Endothelial cell of umbilical vein (primary cell): ENCODE data around the gene MATR3. TPM values are rescaled to one million over a fixed set of nuclear protein-coding genes. Genes with fewer than 3 reads are reported as not detected.

ENCODE experiments used
- BruUV-seq: library from RNA; stranded (reverse); fragments of 400-500 nt; replicated peaks from 2 replicates; lab custom pipeline; 2021; lab: Mats Ljungman, UMichigan
- CTCF ChIA-PET: fragments of 300-600, 350-600 bp; sonication (Branson Sonifier 250); formaldehyde crosslinking; loops from one replicate; lab custom pipeline; 2021; ENCODE audit warnings: antibody characterized with exemption, inconsistent platforms; lab: Charles Lee
- POLR2A ChIA-PET: fragments of 300-600, 350-600 bp; sonication (Branson Sonifier 250); formaldehyde crosslinking; loops from one replicate; lab custom pipeline; 2021; ENCODE audit warnings: antibody characterized with exemption, inconsistent platforms; lab: Charles Lee
- DNase-seq: peaks from one replicate; pipeline ENCODE4 v3.0.0-alpha.2; 2011; ENCODE audit warnings: low read depth, low spot score
- FAIRE-seq: peaks from 2 replicates; lab custom pipeline; 2011; peaks lifted over from hg19 to GRCh38; lab: Jason Lieb, UNC
- H2AFZ ChIP-seq: 2 replicates; pipeline ENCODE4 v1.6.0; 2012; ENCODE audit warnings: low read depth, low read length, control low read depth, inconsistent platforms
- H3K27ac ChIP-seq: 2 replicates; pipeline ENCODE4 v1.5.1; 2011; ENCODE audit warnings: low read depth, mild to moderate bottlenecking, control low read depth, low read length, moderate library complexity; ENCODE audit not compliant: insufficient read depth
- H3K27me3 ChIP-seq, 2 experiments: 2 replicates each; pipeline versions ENCODE4 v1.6.0 to v1.6.1; 2011; ENCODE audit warnings: low read length in 2 of 2, mixed read lengths in 1 of 2; ENCODE audit not compliant: control insufficient read depth in 2 of 2, insufficient read depth in 2 of 2
- H3K36me3 ChIP-seq, 2 experiments: 2 replicates in 1 of 2; 3 replicates in 1 of 2; pipeline ENCODE4 v1.5.1; 2011; ENCODE audit warnings: low read length in 2 of 2, mild to moderate bottlenecking in 1 of 2, moderate library complexity in 1 of 2; ENCODE audit not compliant: control insufficient read depth in 2 of 2, insufficient read depth in 2 of 2; ENCODE audit errors: extremely low read depth in 1 of 2
- H3K4me1 ChIP-seq: 3 replicates; pipeline ENCODE4 v1.5.1; 2011; ENCODE audit warnings: mild to moderate bottlenecking, low read length; ENCODE audit not compliant: control insufficient read depth, insufficient read depth; ENCODE audit errors: extremely low read depth
- H3K4me2 ChIP-seq: 2 replicates; pipeline ENCODE4 v1.6.1; 2011; ENCODE audit warnings: low read length, control low read depth, mixed read lengths; ENCODE audit not compliant: insufficient read depth
- H3K4me3 ChIP-seq, 3 experiments: fragments of 200-600 bp in 1 of 3; sonication (generic), shearing (Covaris generic) in 1 of 3; replicated peaks in 1 of 3; 2 replicates each; pipeline ENCODE4 v1.5.1; 2011 to 2016; ENCODE audit warnings: control low read depth in 3 of 3, low read length in 3 of 3, mild to moderate bottlenecking in 2 of 3, inconsistent platforms in 1 of 3, low read depth in 1 of 3, moderate library complexity in 1 of 3; ENCODE audit not compliant: insufficient read depth in 1 of 3
- H3K79me2 ChIP-seq: 2 replicates; pipeline ENCODE4 v1.6.0; 2012; ENCODE audit warnings: low read length, inconsistent platforms; ENCODE audit not compliant: control insufficient read depth, insufficient read depth
- H3K9ac ChIP-seq: replicated peaks from 2 replicates; pipeline ENCODE3; 2011; ENCODE audit warnings: low read length, control low read depth; ENCODE audit not compliant: insufficient read depth; ENCODE audit errors: extremely low read depth
- H3K9me1 ChIP-seq: replicated peaks from 3 replicates; pipeline ENCODE4 v1.6.0; 2011; ENCODE audit warnings: mild to moderate bottlenecking, low read length; ENCODE audit not compliant: control insufficient read depth, insufficient read depth; ENCODE audit errors: extremely low read depth
- H3K9me3 ChIP-seq: replicated peaks from 2 replicates; pipeline ENCODE4 v1.5.1; 2012; ENCODE audit warnings: low read length, inconsistent platforms; ENCODE audit not compliant: control insufficient read depth, insufficient read depth
- H4K20me1 ChIP-seq: replicated peaks from 2 replicates; pipeline ENCODE3; 2011; ENCODE audit warnings: mild to moderate bottlenecking, low read length; ENCODE audit not compliant: control insufficient read depth, insufficient read depth; ENCODE audit errors: extremely low read depth
- EZH2 ChIP-seq: IDR thresholded peaks from 2 replicates; pipeline ENCODE4 v1.6.1; 2012; ENCODE audit warnings: borderline replicate concordance, low read depth, mild to moderate bottlenecking, moderate library complexity, low read length, inconsistent platforms; ENCODE audit not compliant: severe bottlenecking
- GATA2 ChIP-seq: IDR thresholded peaks from 2 replicates; pipeline ENCODE4 v1.7.0; 2011; ENCODE audit warnings: low read depth, mild to moderate bottlenecking, moderate library complexity, mixed read lengths, low read length; ENCODE audit not compliant: insufficient read length, insufficient read depth
- JUN ChIP-seq: IDR thresholded peaks from 2 replicates; pipeline ENCODE4 v1.6.1; 2011; ENCODE audit warnings: borderline replicate concordance, low read depth; ENCODE audit not compliant: insufficient read length, insufficient read depth
- POLR2A ChIP-seq: IDR thresholded peaks from 2 replicates; pipeline ENCODE4 v1.6.1; 2012; ENCODE audit warnings: low read depth, mild to moderate bottlenecking, control low read depth, low read length
- POLR2AphosphoS5 ChIP-seq: IDR thresholded peaks from 2 replicates; pipeline ENCODE4 v1.6.1; 2012; ENCODE audit warnings: low read depth, mild to moderate bottlenecking, control low read depth, low read length, moderate library complexity; ENCODE audit not compliant: insufficient read depth
- dilution Hi-C: fragments of 300-500 bp; cut with MboI; formaldehyde crosslinking; loops from one replicate; pipeline ENCODE4 v1.15.0; 2019; ENCODE audit warnings: low sequenced_read_pairs; ENCODE audit not compliant: extremely low pct_ligation_motif_present
- intact Hi-C: fragments of 100-400 bp; cut with micrococcal nuclease; formaldehyde crosslinking; loops from one replicate; pipeline ENCODE4 v1.10.0; 2022
- polyA plus RNA-seq, 4 experiments: library from polyadenylated mRNA; depleted of rRNA in 3 of 4; stranded (reverse) in 3 of 4; unstranded in 1 of 4; fragments of >200 nt; gene quantifications; 2 replicates each; pipeline versions ENCODE4 v1.2.1 to v1.2.3, GENCODE V29; 2011 to 2012; ENCODE audit warnings: missing spikeins in 1 of 4
- total RNA-seq: library from RNA; stranded (reverse); gene quantifications from 2 replicates; pipeline ENCODE4 v1.2.3, GENCODE V29; 2021
- TF ChIP-seq, protein P1 (sequence below): IDR thresholded peaks from 2 replicates; pipeline ENCODE4 v1.6.1; 2011; ENCODE audit not compliant: insufficient read depth, insufficient read length

The MATR3 gene
- total and polyA plus RNA-seq, 2 donors (not counting 3 experiments of a cell fraction or from before 2014, with no cell fraction given): 64.0 to 158 TPM

DNA sequence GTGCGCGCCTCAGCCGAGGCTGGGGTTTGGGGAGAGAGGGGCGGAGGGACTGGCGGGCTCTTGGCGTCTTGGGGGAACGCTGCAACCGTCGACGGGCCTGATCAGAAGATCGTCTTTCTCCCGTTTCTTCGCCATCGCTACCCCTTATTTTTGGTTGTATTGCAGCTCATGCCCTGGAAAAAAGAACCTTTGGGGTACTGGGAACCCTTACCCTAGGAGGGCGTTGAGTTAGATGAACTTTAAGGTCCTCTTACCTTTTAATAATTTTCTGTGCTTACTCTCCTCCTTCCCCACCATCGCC, 48.8 kb downstream of the MATR3 start:
- H2AFZ ChIP-seq: no peak overlapping the region

DNA sequence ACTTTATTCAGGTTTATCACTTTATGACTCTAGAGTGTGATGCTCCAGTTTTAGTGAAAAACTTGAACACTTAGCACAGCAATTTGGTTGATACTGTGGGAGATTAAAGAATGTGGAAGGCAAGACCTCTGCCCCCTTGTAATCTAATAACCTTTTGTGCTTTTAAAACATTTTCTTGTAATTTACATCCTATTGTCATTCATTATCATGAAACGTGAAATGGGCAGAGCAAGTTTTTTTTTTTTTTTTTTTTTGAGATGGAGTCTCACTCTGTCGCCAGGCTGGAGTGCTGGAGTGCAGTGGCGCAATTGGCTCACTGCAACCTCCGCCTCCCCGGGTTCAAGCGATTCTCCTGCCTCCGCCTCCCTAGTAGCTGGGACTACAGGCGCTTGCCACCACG, 49.9 kb downstream of the MATR3 start:
- Histone ChIP-seq H4K20me1 (no peaks in the 10 kb centered on the region), H3K27ac (no peak overlapping the region), H3K4me2 (peak overlapping the region; percentile 76), H3K27me3 (no peaks in the 10 kb centered on the region), H3K79me2 (peaks cover 55% of the 10 kb centered on the region), H3K4me1 (peaks cover 7% of the 10 kb centered on the region), H3K9me3 (no peaks in the 10 kb centered on the region), H2AFZ (no peak overlapping the region), H3K36me3 (no peaks in the 10 kb centered on the region), H3K9me1 (no peaks in the 10 kb centered on the region), H3K9ac (no peak overlapping the region), H3K4me3 (peak overlapping the region in 2 of 3 experiments; percentile 91 to 98)
- dilution Hi-C loops: no loop called here
- BruUV-seq: no TSS peak
- ChIA-PET POLR2A (no interaction called here), CTCF (no interaction called here)
- intact Hi-C loops: no loop called here
- no peak for DNase-seq
- peak; percentile 21 for FAIRE-seq
- TF ChIP-seq, protein P1, sequence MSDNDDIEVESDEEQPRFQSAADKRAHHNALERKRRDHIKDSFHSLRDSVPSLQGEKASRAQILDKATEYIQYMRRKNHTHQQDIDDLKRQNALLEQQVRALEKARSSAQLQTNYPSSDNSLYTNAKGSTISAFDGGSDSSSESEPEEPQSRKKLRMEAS: no peak
- TF ChIP-seq GATA2 (no peak), JUN (no peak), POLR2A (no peak)

More for the DNA sequence above, 48.8 kb downstream of the MATR3 start:
- peaks cover 7% of the 10 kb centered on the region for H3K4me1 ChIP-seq
- CTCF ChIA-PET: interaction anchor here (0.8 to 2.0 kb wide), 9 partner anchors 10 to 552 kb away, joined by 3 to 12 read pairs (median 5); partner anchors contain the start of gene MATR3
- peak overlapping the region; percentile 98 for H3K9ac ChIP-seq
- POLR2A ChIA-PET: interaction anchor here (0.6 to 2.6 kb wide), 10 partner anchors 9 to 767 kb away, joined by 3 to 17 read pairs (median 3); partner anchors contain the start of genes HSPA9, MATR3 and SPATA24
- BruUV-seq: no TSS peak
- no peak for FAIRE-seq
- H3K4me2 ChIP-seq: peak overlapping the region; percentile 76
- peak overlapping the region; percentile 80 to 98 (median 91) for H3K4me3 ChIP-seq
- H3K9me3 ChIP-seq: no peaks in the 10 kb centered on the region
- TF ChIP-seq POLR2AphosphoS5 (peak; percentile 4), JUN (no peak), EZH2 (no peak)
- intact Hi-C loops (loop anchor here (1.0 kb wide), 2 partner anchors 49 to 51 kb away; partner anchors contain the start of gene MATR3), dilution Hi-C loops (no loop called here)
- peaks cover 47% of the 10 kb centered on the region for H3K79me2 ChIP-seq
- no peaks in the 10 kb centered on the region for H3K9me1 ChIP-seq
- H3K36me3 ChIP-seq: no peaks in the 10 kb centered on the region
- H3K27me3 ChIP-seq: no peaks in the 10 kb centered on the region
- DNase-seq: no peak
- H3K27ac ChIP-seq: peak overlapping the region; percentile 95
- no peaks in the 10 kb centered on the region for H4K20me1 ChIP-seq
